HepG2 (cell line): ENCODE measurements around the gene LRRC28. TPM values are rescaled to one million over a fixed set of nuclear protein-coding genes. Genes with fewer than 3 reads are reported as not detected.

Experiments used
- ATAC-seq: fragments of 200-7000 bp; cut with Tn5 transposase; 3 replicates; pipeline ENCODE4 v1.9.1; 2020; ENCODE audit warnings: mild to moderate bottlenecking, moderate library complexity
- BruUV-seq: library from RNA; stranded (reverse); fragments of 400-500 nt; replicated peaks from 2 replicates; lab custom pipeline; 2021; lab: Mats Ljungman, UMichigan
- CTCF ChIA-PET: fragments of 300-600 bp; formaldehyde crosslinking; extraction: SDS; loops from one replicate; lab custom pipeline; 2021; ENCODE audit warnings: low total read pairs, inconsistent platforms, low intra/inter-chr PET ratio; lab: Yijun Ruan, JAX
- POLR2A ChIA-PET: fragments of 350-600 bp; sonication (Branson Sonifier 250); formaldehyde crosslinking; loops from one replicate; lab custom pipeline; 2020; ENCODE audit warnings: antibody characterized with exemption, inconsistent platforms; lab: Yijun Ruan, JAX
- DNase-seq: peaks from one replicate; pipeline ENCODE4 v3.0.0-alpha.2; 2015; ENCODE audit warnings: low spot score
- FAIRE-seq: peaks from 3 replicates; lab custom pipeline; 2011; peaks lifted over from hg19 to GRCh38; lab: Jason Lieb, UNC
- H2AFZ ChIP-seq: one replicate; pipeline ENCODE4 v1.6.1; 2011; ENCODE audit warnings: low read length, inconsistent platforms
- H3K27ac ChIP-seq: fragments of 300-600 bp; 3 replicates; pipeline ENCODE4 v1.8.0; 2011; ENCODE audit warnings: mixed run types, mild to moderate bottlenecking, mixed read lengths, low read length, inconsistent platforms; ENCODE audit not compliant: insufficient read depth; ENCODE audit errors: extremely low read length
- H3K27me3 ChIP-seq, 2 experiments: fragments of 200-600 bp in 1 of 2; 2 replicates in 1 of 2; 3 replicates in 1 of 2; pipeline versions ENCODE4 v1.6.0 to v1.8.0; 2011; ENCODE audit warnings: low read length in 2 of 2, mild to moderate bottlenecking in 2 of 2, moderate library complexity in 2 of 2, inconsistent platforms in 1 of 2; ENCODE audit not compliant: insufficient read depth in 2 of 2, control insufficient read depth in 1 of 2
- H3K36me3 ChIP-seq, 2 experiments: fragments of 200-600 bp in 1 of 2; replicated peaks in 1 of 2; 2 replicates in 1 of 2; 3 replicates in 1 of 2; pipeline versions ENCODE4 v1.5.1 to v1.8.0; 2011; ENCODE audit warnings: low read length in 2 of 2, inconsistent platforms in 1 of 2; ENCODE audit not compliant: insufficient read depth in 2 of 2, control insufficient read depth in 1 of 2
- H3K4me1 ChIP-seq: 2 replicates; pipeline ENCODE4 v1.5.1; 2012; ENCODE audit warnings: low read length, inconsistent platforms; ENCODE audit not compliant: insufficient read depth
- H3K4me2 ChIP-seq: 2 replicates; pipeline ENCODE4 v1.6.0; 2011; ENCODE audit warnings: low read depth, low read length, inconsistent platforms
- H3K4me3 ChIP-seq, 3 experiments: fragments of 200-600 bp in 1 of 3; sonication (generic), shearing (Covaris generic) in 1 of 3; replicated peaks in 1 of 3; 2 replicates each; pipeline ENCODE4 v1.5.1; 2011 to 2016; ENCODE audit warnings: low read length in 3 of 3, inconsistent platforms in 2 of 3, low read depth in 2 of 3, mild to moderate bottlenecking in 2 of 3, control low read depth in 1 of 3, mixed read lengths in 1 of 3; ENCODE audit not compliant: insufficient read depth in 1 of 3
- H3K79me2 ChIP-seq: one replicate; pipeline ENCODE4 v1.6.1; 2011; ENCODE audit warnings: low read length, inconsistent platforms; ENCODE audit not compliant: insufficient read depth
- H3K9ac ChIP-seq: 2 replicates; pipeline ENCODE4 v1.6.0; 2011; ENCODE audit warnings: mild to moderate bottlenecking, low read depth, low read length, inconsistent platforms; ENCODE audit not compliant: insufficient read depth
- H3K9me3 ChIP-seq: 2 replicates; pipeline ENCODE4 v1.5.1; 2012; ENCODE audit warnings: mild to moderate bottlenecking, low read length
- H4K20me1 ChIP-seq: 2 replicates; pipeline ENCODE4 v1.6.0; 2011; ENCODE audit warnings: inconsistent platforms, mild to moderate bottlenecking, low read length, moderate library complexity; ENCODE audit not compliant: insufficient read depth
- CEBPG ChIP-seq: IDR thresholded peaks from 2 replicates; pipeline ENCODE4 v1.6.1; 2016
- DMAP1 ChIP-seq: IDR thresholded peaks from 2 replicates; pipeline ENCODE4 v1.6.1; 2016
- DNMT1 ChIP-seq: sonication (generic); formaldehyde crosslinking; IDR thresholded peaks from 2 replicates; pipeline ENCODE4 v1.5.1; 2020; ENCODE audit warnings: mild to moderate bottlenecking, missing genetic modification reagents
- EHMT2 ChIP-seq: fragments of 200-600 bp; sonication (generic); IDR thresholded peaks from 2 replicates; pipeline ENCODE4 v1.7.0; 2017; ENCODE audit warnings: antibody characterized with exemption, low read depth, low read length, borderline replicate concordance
- JARID2 ChIP-seq: sonication (generic); formaldehyde crosslinking; IDR thresholded peaks from 2 replicates; pipeline ENCODE4 v1.8.1; 2023; ENCODE audit warnings: missing genetic modification reagents, inconsistent platforms; ENCODE audit not compliant: insufficient replicate concordance
- KDM5A ChIP-seq: fragments of 200-600 bp; sonication (generic); IDR thresholded peaks from 2 replicates; pipeline ENCODE4 v1.7.0; 2018; ENCODE audit warnings: antibody characterized with exemption, mild to moderate bottlenecking, low read length, borderline replicate concordance
- POLR2G ChIP-seq: fragments of 200-400 bp; formaldehyde crosslinking; IDR thresholded peaks from 2 replicates; pipeline ENCODE4 v1.6.1; 2018; ENCODE audit warnings: mild to moderate bottlenecking, low read depth, low read length, moderate library complexity
- REXO4 ChIP-seq: sonication (generic); formaldehyde crosslinking; IDR thresholded peaks from 2 replicates; pipeline ENCODE4 v1.8.0; 2022; ENCODE audit warnings: missing genetic modification reagents, mild to moderate bottlenecking, borderline replicate concordance
- SATB2 ChIP-seq: sonication (generic); formaldehyde crosslinking; IDR thresholded peaks from 2 replicates; pipeline ENCODE4 v1.5.0; 2020; ENCODE audit warnings: missing genetic modification reagents
- SRSF1 ChIP-seq: fragments of 200-400 bp; formaldehyde crosslinking; optimal IDR thresholded peaks from 2 replicates; pipeline ENCODE3; 2017; ENCODE audit warnings: mild to moderate bottlenecking, low read depth, low read length, moderate library complexity
- TCF7L2 ChIP-seq: IDR thresholded peaks from 2 replicates; pipeline ENCODE4 v1.6.1; 2011; ENCODE audit warnings: mild to moderate bottlenecking, low read depth, low read length, moderate library complexity
- ZKSCAN1 ChIP-seq: fragments of 150-350 bp; IDR thresholded peaks from 2 replicates; pipeline ENCODE4 v1.6.1; 2014; ENCODE audit warnings: low read length
- ZNF12 ChIP-seq: sonication (generic); formaldehyde crosslinking; IDR thresholded peaks from 2 replicates; pipeline ENCODE4 v1.5.0; 2020; ENCODE audit warnings: missing genetic modification reagents
- ZNF124 ChIP-seq: sonication (generic); formaldehyde crosslinking; IDR thresholded peaks from 2 replicates; pipeline ENCODE4 v1.4.0; 2020; ENCODE audit warnings: missing genetic modification reagents
- ZNF564 ChIP-seq: sonication (generic); formaldehyde crosslinking; IDR thresholded peaks from 2 replicates; pipeline ENCODE4 v1.8.1; 2023; ENCODE audit warnings: mild to moderate bottlenecking, missing genetic modification reagents
- ZNF598 ChIP-seq: sonication (generic); formaldehyde crosslinking; IDR thresholded peaks from 2 replicates; pipeline ENCODE4 v1.5.1; 2020; ENCODE audit warnings: mild to moderate bottlenecking, missing genetic modification reagents, borderline replicate concordance
- WGBS: methylation state at CpG from one replicate; pipeline ENCODE4 v1.1.6; 2017; ENCODE audit warnings: low lambda C conversion rate; 5-methylcytosine and 5-hydroxymethylcytosine counted together
- in situ Hi-C: cut with HindIII; loops from 2 replicates; pipeline ENCODE4 v1.10.0; 2017; ENCODE audit warnings: low pct_unique_long_range_greater_than_20kb; ENCODE audit not compliant: extremely low pct_ligation_motif_present
- intact Hi-C: fragments of 100-400 bp; cut with micrococcal nuclease; formaldehyde crosslinking; loops from one replicate; pipeline ENCODE4 v1.10.0; 2022; ENCODE audit not compliant: unreplicated experiment
- polyA plus RNA-seq, 8 experiments: library from polyadenylated mRNA; depleted of rRNA in 3 of 8; stranded (reverse) in 7 of 8; unstranded in 1 of 8; fragments of >200 nt; fragmentation: Illumina TruSeq in 4 of 8; extraction: Trizol in 4 of 8; gene quantifications; 2 replicates each; pipeline versions ENCODE4 v1.2.1 to v1.2.3, GENCODE V29; 2011 to 2016; ENCODE audit warnings: low read depth in 4 of 8, missing spikeins in 1 of 8, mixed read lengths in 1 of 8; ENCODE audit not compliant: insufficient read depth in 1 of 8
- total RNA-seq, 5 experiments: library from RNA; depleted of rRNA; stranded (reverse); fragments of >200 nt; fragmentation: Illumina TruSeq; extraction: Trizol; gene quantifications; 2 replicates each; pipeline ENCODE4 v1.2.3, GENCODE V29; 2016; ENCODE audit warnings: low read depth in 1 of 5
- TF ChIP-seq, protein P1 (sequence below): sonication (generic); formaldehyde crosslinking; IDR thresholded peaks from 2 replicates; pipeline ENCODE4 v1.5.0; 2020; ENCODE audit warnings: mild to moderate bottlenecking, missing genetic modification reagents

LRRC28 gene
- total and polyA plus RNA-seq, 2 of the 13 experiments (the other 11 are each of a cell fraction or from before 2014, with no cell fraction given): 17.5 to 21.3 TPM

- no peak for TF ChIP-seq KDM5A
- no peak for TF ChIP-seq ZNF12 (CRISPR knock-in tag)
- no peak for TF ChIP-seq POLR2G
- TF ChIP-seq, protein P1, sequence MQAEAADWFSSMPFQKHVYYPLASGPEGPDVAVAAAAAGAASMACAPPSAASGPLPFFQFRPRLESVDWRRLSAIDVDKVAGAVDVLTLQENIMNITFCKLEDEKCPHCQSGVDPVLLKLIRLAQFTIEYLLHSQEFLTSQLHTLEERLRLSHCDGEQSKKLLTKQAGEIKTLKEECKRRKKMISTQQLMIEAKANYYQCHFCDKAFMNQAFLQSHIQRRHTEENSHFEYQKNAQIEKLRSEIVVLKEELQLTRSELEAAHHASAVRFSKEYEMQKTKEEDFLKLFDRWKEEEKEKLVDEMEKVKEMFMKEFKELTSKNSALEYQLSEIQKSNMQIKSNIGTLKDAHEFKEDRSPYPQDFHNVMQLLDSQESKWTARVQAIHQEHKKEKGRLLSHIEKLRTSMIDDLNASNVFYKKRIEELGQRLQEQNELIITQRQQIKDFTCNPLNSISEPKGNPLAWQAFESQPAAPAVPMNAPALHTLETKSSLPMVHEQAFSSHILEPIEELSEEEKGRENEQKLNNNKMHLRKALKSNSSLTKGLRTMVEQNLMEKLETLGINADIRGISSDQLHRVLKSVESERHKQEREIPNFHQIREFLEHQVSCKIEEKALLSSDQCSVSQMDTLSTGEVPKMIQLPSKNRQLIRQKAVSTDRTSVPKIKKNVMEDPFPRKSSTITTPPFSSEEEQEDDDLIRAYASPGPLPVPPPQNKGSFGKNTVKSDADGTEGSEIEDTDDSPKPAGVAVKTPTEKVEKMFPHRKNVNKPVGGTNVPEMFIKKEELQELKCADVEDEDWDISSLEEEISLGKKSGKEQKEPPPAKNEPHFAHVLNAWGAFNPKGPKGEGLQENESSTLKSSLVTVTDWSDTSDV: no peak
- TF ChIP-seq DMAP1: no peak
- TF ChIP-seq REXO4 (CRISPR knock-in tag): no peak
- TF ChIP-seq DNMT1: no peak
- TF ChIP-seq TCF7L2: no peak
- no peak for TF ChIP-seq ZNF598 (CRISPR knock-in tag)
- no peak for TF ChIP-seq ZNF124 (CRISPR knock-in tag)
- no peak for TF ChIP-seq SRSF1
- no peak for TF ChIP-seq ZNF564 (CRISPR knock-in tag)
- no peak for TF ChIP-seq JARID2 (CRISPR knock-in tag)
- no peak for TF ChIP-seq SATB2 (CRISPR knock-in tag)
- TF ChIP-seq CEBPG (CRISPR knock-in tag): no peak
- TF ChIP-seq EHMT2: no peak
- no peak for TF ChIP-seq ZKSCAN1
- ChIA-PET CTCF (no interaction called here), POLR2A (no interaction called here)
- H3K4me1 ChIP-seq: no peaks in the 10 kb centered on the region
- BruUV-seq: no TSS peak
- no peak overlapping the region for H3K4me2 ChIP-seq
- H3K9ac ChIP-seq: no peak overlapping the region
- in situ Hi-C loops (no loop called here), intact Hi-C loops (no loop called here)
- H3K4me3 ChIP-seq: no peak overlapping the region
- no peaks in the 10 kb centered on the region for H3K9me3 ChIP-seq
- H3K79me2 ChIP-seq: no peaks in the 10 kb centered on the region
- no peaks in the 10 kb centered on the region for H3K27me3 ChIP-seq
- FAIRE-seq (no peak), ATAC-seq (no peak), DNase-seq (no peak)
- no peaks in the 10 kb centered on the region for H4K20me1 ChIP-seq
- no peak overlapping the region for H3K27ac ChIP-seq
- no peak overlapping the region for H2AFZ ChIP-seq
- H3K36me3 ChIP-seq: 0 out of 5 replicates have a peak, but pooled peaks cover 0 to 10% of the 10 kb centered on the region in 2 experiments
- 93% methylated on average over 3 of the region's 3 CpGs for WGBS
Measured at GRCh38 chr15:99238849-99239248, 12.4 kb upstream of the LRRC28 start.
